Caco-2 (cell line): Measurements from ENCODE around the gene PGA4. TPM values are rescaled to one million over a fixed set of nuclear protein-coding genes. Genes with fewer than 3 reads are reported as not detected.
"Not testable (repeated sequence)": the region's sequence is repeated elsewhere in the genome, so short reads cannot be mapped to it uniquely, and the experiment has no call there.

Experiments used
- BruUV-seq: library from RNA; stranded (reverse); fragments of 400-500 nt; replicated peaks from 2 replicates; lab custom pipeline; 2021; lab: Mats Ljungman, UMichigan
- CTCF ChIA-PET: fragments of 300-600 bp; sonication (Branson Sonifier 250); formaldehyde crosslinking; loops from one replicate; lab custom pipeline; 2022; ENCODE audit warnings: antibody characterized with exemption; lab: Charles Lee
- POLR2A ChIA-PET: fragments of 300-600 bp; sonication (Branson Sonifier 250); formaldehyde crosslinking; loops from one replicate; lab custom pipeline; 2022; ENCODE audit warnings: antibody characterized with exemption; lab: Charles Lee
- DNase-seq, 2 experiments: peaks; one replicate each; pipeline versions ENCODE4 v3.0.0 to v3.0.0-alpha.2; 2020 to 2022
- H3K27me3 ChIP-seq: replicated peaks from 2 replicates; pipeline ENCODE4 v1.6.0; 2011; ENCODE audit warnings: low read length; ENCODE audit not compliant: control insufficient read depth, insufficient read depth
- H3K36me3 ChIP-seq: 2 replicates; pipeline ENCODE4 v1.5.1; 2011; ENCODE audit warnings: low read length; ENCODE audit not compliant: control insufficient read depth, insufficient read depth
- H3K4me1 ChIP-seq: fragments of 250-450 bp; sonication (Bioruptor Pico); 2 replicates; pipeline ENCODE4 v1.5.1; 2020; ENCODE audit warnings: mild to moderate bottlenecking
- H3K4me3 ChIP-seq: 2 replicates; pipeline ENCODE4 v1.5.1; 2011; ENCODE audit warnings: low read depth, mild to moderate bottlenecking, control low read depth, low read length
- H3K9me3 ChIP-seq: fragments of 250-450 bp; sonication (Bioruptor Pico); 2 replicates; pipeline ENCODE4 v1.5.1; 2020; ENCODE audit warnings: mild to moderate bottlenecking, moderate library complexity
- H3K27ac Mint-ChIP-seq: one replicate; pipeline ENCODE4 v1.8.0; 2022; ENCODE audit warnings: mixed read lengths; ENCODE audit not compliant: unreplicated experiment
- H3K27me3 Mint-ChIP-seq: one replicate; pipeline ENCODE4 v1.8.0; 2022; ENCODE audit warnings: mixed read lengths; ENCODE audit not compliant: insufficient read depth, unreplicated experiment
- H3K36me3 Mint-ChIP-seq: one replicate; pipeline ENCODE4 v1.8.0; 2022; ENCODE audit warnings: mild to moderate bottlenecking, mixed read lengths; ENCODE audit not compliant: insufficient read depth, unreplicated experiment
- H3K4me1 Mint-ChIP-seq: one replicate; pipeline ENCODE4 v1.8.0; 2022; ENCODE audit warnings: low read depth, mixed read lengths; ENCODE audit not compliant: unreplicated experiment
- H3K4me3 Mint-ChIP-seq: one replicate; pipeline ENCODE4 v1.8.0; 2022; ENCODE audit warnings: mild to moderate bottlenecking, moderate library complexity, mixed read lengths; ENCODE audit not compliant: unreplicated experiment
- H3K9me3 Mint-ChIP-seq: one replicate; pipeline ENCODE4 v1.8.0; 2022; ENCODE audit warnings: mixed read lengths; ENCODE audit not compliant: unreplicated experiment
- CTCF ChIP-seq, 2 experiments: fragments of 200-600 bp in 1 of 2; IDR thresholded peaks; 1 replicate in 1 of 2; 2 replicates in 1 of 2; pipeline versions ENCODE4 v1.5.1 to v1.8.0; 2011 to 2022; ENCODE audit warnings: antibody characterized with exemption in 1 of 2, control low read depth in 1 of 2, inconsistent platforms in 1 of 2, low read depth in 1 of 2, low read length in 1 of 2, mild to moderate bottlenecking in 1 of 2, moderate library complexity in 1 of 2; ENCODE audit not compliant: insufficient read depth in 1 of 2, severe bottlenecking in 1 of 2, unreplicated experiment in 1 of 2
- intact Hi-C: fragments of 100-400 bp; cut with micrococcal nuclease; formaldehyde crosslinking; loops from one replicate; pipeline ENCODE4 v1.10.0; 2022; ENCODE audit not compliant: unreplicated experiment
- total RNA-seq: library from RNA; stranded (reverse); gene quantifications from 2 replicates; pipeline ENCODE4 v1.2.3, GENCODE V29; 2022

Gene PGA4
- total RNA-seq, 1 experiment from 2014 or later = not detected

- BruUV-seq = no TSS peak
- peaks cover 7% of the 10 kb centered on the region for H3K4me1 Mint-ChIP-seq
- no peak for TF ChIP-seq CTCF (IDR thresholded peaks at IDR 0.05; ENCODE audit: insufficient read depth in 1 of 2, low read depth in 1 of 2, low read length in 1 of 2, severe bottlenecking in 1 of 2, unreplicated experiment in 1 of 2)
- H3K9me3 Mint-ChIP-seq = peaks cover 13% of the 10 kb centered on the region
- H3K36me3 Mint-ChIP-seq = no peaks in the 10 kb centered on the region
- H3K9me3 ChIP-seq = peaks cover 4% of the 10 kb centered on the region; the same call in 1 of the 2 replicates
- no peak overlapping the region for H3K4me3 Mint-ChIP-seq
- H3K4me1 ChIP-seq = peaks cover 8% of the 10 kb centered on the region; the same call in 1 of the 2 replicates
- H3K4me3 ChIP-seq = no peak overlapping the region
- CTCF ChIA-PET = no interaction called here
- no peaks in the 10 kb centered on the region for H3K36me3 ChIP-seq
- no peaks in the 10 kb centered on the region for H3K27me3 Mint-ChIP-seq
- no peak for DNase-seq
- no peak overlapping the region for H3K27ac Mint-ChIP-seq
- POLR2A ChIA-PET = interaction anchor here (0.5 kb wide), 1 partner anchor 300 kb away, joined by 3 read pairs; no protein-coding TSS in a partner anchor
- intact Hi-C loops = no loop called here
- no peaks in the 10 kb centered on the region for H3K27me3 ChIP-seq
Measured at GRCh38 chr11:61176446-61176845, 45.7 kb upstream of the PGA4 start.

- H3K4me1 ChIP-seq, H3K4me1 Mint-ChIP-seq, BruUV-seq, H3K36me3 ChIP-seq, H3K27me3 Mint-ChIP-seq, H3K9me3 Mint-ChIP-seq, H3K4me3 Mint-ChIP-seq, H3K9me3 ChIP-seq, intact Hi-C loops, H3K36me3 Mint-ChIP-seq, DNase-seq, H3K27ac Mint-ChIP-seq, CTCF ChIA-PET, H3K4me3 ChIP-seq, H3K27me3 ChIP-seq, POLR2A ChIA-PET: not testable (repeated sequence)
Measured at GRCh38 chr11:61180205-61180604, 41.9 kb upstream of the PGA4 start.

- Histone ChIP-seq H3K36me3 (no peaks in the 10 kb centered on the region), H3K4me3 (no peak overlapping the region), H3K27me3 (no peaks in the 10 kb centered on the region), H3K4me1 (no peaks in the 10 kb centered on the region), H3K9me3 (no peaks in the 10 kb centered on the region)
- POLR2A ChIA-PET = no interaction called here
- H3K36me3 Mint-ChIP-seq = no peaks in the 10 kb centered on the region
- no peak for DNase-seq
- BruUV-seq = no TSS peak
- no peak for TF ChIP-seq CTCF (IDR thresholded peaks at IDR 0.05; ENCODE audit: insufficient read depth in 1 of 2, low read depth in 1 of 2, low read length in 1 of 2, severe bottlenecking in 1 of 2, unreplicated experiment in 1 of 2)
- intact Hi-C loops = no loop called here
- CTCF ChIA-PET = no interaction called here
- no peak overlapping the region for H3K4me3 Mint-ChIP-seq
- H3K27ac Mint-ChIP-seq = no peak overlapping the region
- H3K27me3 Mint-ChIP-seq = no peaks in the 10 kb centered on the region
- H3K9me3 Mint-ChIP-seq = no peaks in the 10 kb centered on the region
- H3K4me1 Mint-ChIP-seq = peaks cover 7% of the 10 kb centered on the region
Measured at GRCh38 chr11:61181489-61181888, 40.7 kb upstream of the PGA4 start.

GRCh38 chr11:61183645-61184044 lies 38.5 kb upstream of the PGA4 start:
- no peak for DNase-seq
- no peaks in the 10 kb centered on the region for H3K27me3 Mint-ChIP-seq
- peak; percentile 11 to 41 for TF ChIP-seq CTCF (IDR thresholded peaks at IDR 0.05; ENCODE audit: insufficient read depth in 1 of 2, low read depth in 1 of 2, low read length in 1 of 2, severe bottlenecking in 1 of 2, unreplicated experiment in 1 of 2)

More at GRCh38 chr11:61183645-61184044, 38.5 kb upstream of the PGA4 start:
- intact Hi-C loops = no loop called here
- POLR2A ChIA-PET = no interaction called here
- no peaks in the 10 kb centered on the region for H3K36me3 ChIP-seq
- no peaks in the 10 kb centered on the region for H3K27me3 ChIP-seq
- H3K4me3 ChIP-seq = no peak overlapping the region
- no peak overlapping the region for H3K4me3 Mint-ChIP-seq
- H3K36me3 Mint-ChIP-seq = no peaks in the 10 kb centered on the region
- H3K9me3 ChIP-seq = no peaks in the 10 kb centered on the region
- H3K9me3 Mint-ChIP-seq = no peaks in the 10 kb centered on the region
- peaks cover 7% of the 10 kb centered on the region for H3K4me1 Mint-ChIP-seq
- no TSS peak for BruUV-seq
- peak overlapping the region; percentile 16 for H3K27ac Mint-ChIP-seq
- no peaks in the 10 kb centered on the region for H3K4me1 ChIP-seq
- CTCF ChIA-PET = no interaction called here
